Activated gamma-delta T cell treated with anti-CD3 and anti-CD28 coated beads, Interleukin-2, amount 50 U/mL, for 16 hours (primary cell): ENCODE data around the gene NRCAM.

Experiments
- DNase-seq: peaks from one replicate; pipeline ENCODE4 v3.0.0-alpha.2; 2020; ENCODE audit warnings: low read depth

Gene NRCAM

GRCh38 chr7:108245523-108246226 is 210.6 kb downstream of the NRCAM start:
- DNase-seq = no peak

GRCh38 chr7:108244110-108244509 is 212.1 kb downstream of the NRCAM start:
- DNase-seq = no peak

- DNase-seq = no peak
Measured at GRCh38 chr7:108239501-108240225, 216.6 kb downstream of the NRCAM start.

GRCh38 chr7:108236681-108237415 is 219.4 kb downstream of the NRCAM start:
- no peak for DNase-seq

GRCh38 chr7:108235451-108236061 is 220.7 kb downstream of the NRCAM start:
- no peak for DNase-seq

- no peak for DNase-seq
Measured at GRCh38 chr7:108234971-108235450, 221.2 kb downstream of the NRCAM start.

GRCh38 chr7:108234281-108234680 is 222.0 kb downstream of the NRCAM start:
- DNase-seq = no peak

- DNase-seq = no peak
Measured at GRCh38 chr7:108232076-108232475, 224.2 kb downstream of the NRCAM start.

- no peak for DNase-seq
Measured at GRCh38 chr7:108231221-108231620, 225.0 kb downstream of the NRCAM start.

- no peak for DNase-seq
Measured at GRCh38 chr7:108227366-108227765, 228.9 kb downstream of the NRCAM start.

GRCh38 chr7:108226816-108227299 is 229.4 kb downstream of the NRCAM start:
- DNase-seq = no peak

GRCh38 chr7:108225531-108226181 is 230.6 kb downstream of the NRCAM start:
- no peak for DNase-seq

- DNase-seq = no peak
Measured at GRCh38 chr7:108224387-108224786, 231.8 kb downstream of the NRCAM start.

- no peak for DNase-seq
Measured at GRCh38 chr7:108222236-108222892, 233.9 kb downstream of the NRCAM start.

GRCh38 chr7:108211382-108212201 is 244.6 kb downstream of the NRCAM start:
- DNase-seq = no peak

GRCh38 chr7:108210796-108211195 is 245.4 kb downstream of the NRCAM start:
- no peak for DNase-seq

- DNase-seq = no peak
Measured at GRCh38 chr7:108205311-108205710, 250.9 kb downstream of the NRCAM start.

- DNase-seq = no peak
Measured at GRCh38 chr7:108204281-108204796, 251.9 kb downstream of the NRCAM start.

GRCh38 chr7:108203537-108203936 is 252.7 kb downstream of the NRCAM start:
- DNase-seq = no peak

- no peak for DNase-seq
Measured at GRCh38 chr7:108202743-108203142, 253.5 kb downstream of the NRCAM start.
